Right lobe of liver (tissue), 6 donors: ENCODE results near the gene FDXACB1. TPM values are rescaled to one million over a fixed set of nuclear protein-coding genes. Genes with fewer than 3 reads are reported as not detected.

Experiments
- ATAC-seq, 4 donors: fragments of 200-7000 bp; cut with Tn5 transposase; one replicate each; pipeline ENCODE4 v1.9.1; 2020; ENCODE audit warnings: mild to moderate bottlenecking in 4 of 4, moderate library complexity in 4 of 4
- DNase-seq, 3 donors: peaks; one replicate each; pipeline ENCODE4 v3.0.0-alpha.2; 2020
- H3K27ac ChIP-seq, 3 donors: fragments of 200-600 bp; one replicate each; pipeline ENCODE4 v1.8.0; 2022
- H3K27me3 ChIP-seq, 2 donors: fragments of 200-600 bp; one replicate each; pipeline ENCODE4 v1.8.0; 2022
- H3K36me3 ChIP-seq, 4 donors: fragments of 200-600 bp; sonication (generic) in 1 of 4; one replicate each; pipeline versions ENCODE4 v1.5.1 to v1.8.0; 2017 to 2022; ENCODE audit warnings: control low read depth in 1 of 4
- H3K4me1 ChIP-seq, 4 donors: fragments of 200-600 bp; sonication (generic) in 1 of 4; one replicate each; pipeline versions ENCODE4 v1.5.1 to v1.8.0; 2017 to 2022; ENCODE audit warnings: control low read depth in 1 of 4
- H3K4me3 ChIP-seq, 3 donors: fragments of 200-600 bp; one replicate each; pipeline ENCODE4 v1.8.0; 2022
- H3K9me3 ChIP-seq, 4 donors: fragments of 200-600 bp; sonication (generic) in 1 of 4; one replicate each; pipeline versions ENCODE4 v1.5.1 to v1.8.0; 2017 to 2022; ENCODE audit warnings: control low read depth in 1 of 4
- POLR2A ChIP-seq: fragments of 450-650 bp; IDR thresholded peaks from one replicate; pipeline ENCODE4 v1.6.1; 2017; ENCODE audit warnings: antibody characterized with exemption, mild to moderate bottlenecking
- WGBS: methylation state at CpG from one replicate; pipeline ENCODE4 v1.1.6; 2018; ENCODE audit warnings: low coverage, low lambda C conversion rate; ENCODE audit not compliant: insufficient coverage; ENCODE audit errors: missing lambda C conversion rate; 5-methylcytosine and 5-hydroxymethylcytosine counted together
- intact Hi-C, 2 donors: fragments of 100-400 bp; cut with DNase I; formaldehyde crosslinking; loops; one replicate each; pipeline versions ENCODE4 v1.11.2 to v1.14.1; 2022
- long read RNA-seq: library from polyadenylated mRNA; unstranded; transcript quantifications from one replicate; pipeline ENCODE4 v2.0.0, GENCODE V29; 2019
- total RNA-seq, 6 experiments: library from RNA; depleted of rRNA in 2 of 6; stranded (reverse); fragments of >200 nt in 2 of 6; fragmentation: NEBNext Ultra II Directional in 3 of 6; extraction: Animal tissue kit (Norgen Biotek cat#: 25700) in 3 of 6; gene quantifications; one replicate each; pipeline versions ENCODE4 v1.1.0 to v1.2.4, GENCODE V29; 2016 to 2023
- TF ChIP-seq, protein P1 (sequence below), 4 donors: fragments of 200-600 bp in 3 of 4; fragments of 450-650 bp in 1 of 4; IDR thresholded peaks; one replicate each; pipeline versions ENCODE4 v1.5.1 to v1.8.0; 2016 to 2022; ENCODE audit warnings: antibody characterized with exemption in 4 of 4, mild to moderate bottlenecking in 2 of 4
- donor health status: DM: no; HTN: yes; CAD: no.
- donor health status: DM: no; HTN: no; CAD: no.
- donor health status: DM: no; HTN: no; CAD: no.
- donor health status: DM: no; HTN: yes; CAD: no.
- donor health status: DM: no; HTN: yes; CAD: no.

The FDXACB1 gene
- 1 to 10 TPM in 4 of 6 experiments, under 1 TPM in 2; 0.90 to 1.3 (median 1.1) TPM for total RNA-seq
- long read RNA-seq, partial matches to known transcripts = 0 of 1 reads
- long read RNA-seq, other reads (novel, unspliced or antisense) = 0 of 1 reads

DNA sequence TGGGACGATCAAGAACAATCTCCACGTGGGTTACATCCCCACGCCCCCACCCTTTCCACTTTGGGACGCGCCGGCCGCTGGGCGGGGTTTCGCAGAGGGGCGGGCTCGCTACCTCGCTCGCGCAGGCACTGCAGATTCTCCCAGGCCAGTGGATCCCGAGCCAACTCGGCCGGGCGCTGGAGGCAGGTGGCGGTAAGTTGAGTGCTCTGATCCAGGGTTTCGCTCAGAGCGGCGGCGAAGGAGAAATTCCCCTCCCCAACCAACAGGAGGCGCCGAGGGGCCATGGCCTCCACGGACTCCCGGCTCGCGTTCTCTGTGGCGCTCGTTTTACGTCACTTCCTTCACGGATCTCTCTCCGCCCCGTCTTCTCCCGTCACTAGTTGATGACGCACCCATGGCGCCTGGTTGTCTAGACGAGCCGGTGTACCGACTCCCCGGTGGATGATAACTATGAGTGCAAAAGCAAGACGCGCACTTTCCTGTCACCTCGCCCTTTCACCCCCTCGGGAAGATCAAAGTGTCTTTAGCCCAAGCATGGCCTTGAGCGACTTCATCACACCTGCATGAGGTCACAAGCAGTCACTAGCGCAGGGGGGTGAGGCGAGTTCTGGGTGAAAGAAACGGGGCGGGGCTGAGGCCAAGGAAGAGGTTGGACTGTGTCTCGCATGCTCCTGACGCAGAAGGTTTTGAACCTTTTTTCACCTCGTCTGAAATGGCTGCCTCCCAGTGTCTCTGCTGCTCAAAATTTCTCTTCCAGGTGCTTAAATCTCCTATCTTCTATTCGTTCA, at the start of gene FDXACB1, which contains the start of gene CFAP68:
Gene FDXACB1 (minus strand): TSS at position 317 of the 788 bp plus-strand sequence. CDS start 33 bp downstream, at position 284.
Gene CFAP68 (plus strand): TSS at position 693 of the 788 bp plus-strand sequence. CDS start 20 bp downstream, at position 713.
- no peak for TF ChIP-seq POLR2A
- TF ChIP-seq, protein P1, sequence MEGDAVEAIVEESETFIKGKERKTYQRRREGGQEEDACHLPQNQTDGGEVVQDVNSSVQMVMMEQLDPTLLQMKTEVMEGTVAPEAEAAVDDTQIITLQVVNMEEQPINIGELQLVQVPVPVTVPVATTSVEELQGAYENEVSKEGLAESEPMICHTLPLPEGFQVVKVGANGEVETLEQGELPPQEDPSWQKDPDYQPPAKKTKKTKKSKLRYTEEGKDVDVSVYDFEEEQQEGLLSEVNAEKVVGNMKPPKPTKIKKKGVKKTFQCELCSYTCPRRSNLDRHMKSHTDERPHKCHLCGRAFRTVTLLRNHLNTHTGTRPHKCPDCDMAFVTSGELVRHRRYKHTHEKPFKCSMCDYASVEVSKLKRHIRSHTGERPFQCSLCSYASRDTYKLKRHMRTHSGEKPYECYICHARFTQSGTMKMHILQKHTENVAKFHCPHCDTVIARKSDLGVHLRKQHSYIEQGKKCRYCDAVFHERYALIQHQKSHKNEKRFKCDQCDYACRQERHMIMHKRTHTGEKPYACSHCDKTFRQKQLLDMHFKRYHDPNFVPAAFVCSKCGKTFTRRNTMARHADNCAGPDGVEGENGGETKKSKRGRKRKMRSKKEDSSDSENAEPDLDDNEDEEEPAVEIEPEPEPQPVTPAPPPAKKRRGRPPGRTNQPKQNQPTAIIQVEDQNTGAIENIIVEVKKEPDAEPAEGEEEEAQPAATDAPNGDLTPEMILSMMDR (IDR thresholded peaks at IDR 0.05) = peak; percentile 94 to 98 (median 96)
- ATAC-seq = peak; percentile 95 to 97 (median 96)

DNA sequence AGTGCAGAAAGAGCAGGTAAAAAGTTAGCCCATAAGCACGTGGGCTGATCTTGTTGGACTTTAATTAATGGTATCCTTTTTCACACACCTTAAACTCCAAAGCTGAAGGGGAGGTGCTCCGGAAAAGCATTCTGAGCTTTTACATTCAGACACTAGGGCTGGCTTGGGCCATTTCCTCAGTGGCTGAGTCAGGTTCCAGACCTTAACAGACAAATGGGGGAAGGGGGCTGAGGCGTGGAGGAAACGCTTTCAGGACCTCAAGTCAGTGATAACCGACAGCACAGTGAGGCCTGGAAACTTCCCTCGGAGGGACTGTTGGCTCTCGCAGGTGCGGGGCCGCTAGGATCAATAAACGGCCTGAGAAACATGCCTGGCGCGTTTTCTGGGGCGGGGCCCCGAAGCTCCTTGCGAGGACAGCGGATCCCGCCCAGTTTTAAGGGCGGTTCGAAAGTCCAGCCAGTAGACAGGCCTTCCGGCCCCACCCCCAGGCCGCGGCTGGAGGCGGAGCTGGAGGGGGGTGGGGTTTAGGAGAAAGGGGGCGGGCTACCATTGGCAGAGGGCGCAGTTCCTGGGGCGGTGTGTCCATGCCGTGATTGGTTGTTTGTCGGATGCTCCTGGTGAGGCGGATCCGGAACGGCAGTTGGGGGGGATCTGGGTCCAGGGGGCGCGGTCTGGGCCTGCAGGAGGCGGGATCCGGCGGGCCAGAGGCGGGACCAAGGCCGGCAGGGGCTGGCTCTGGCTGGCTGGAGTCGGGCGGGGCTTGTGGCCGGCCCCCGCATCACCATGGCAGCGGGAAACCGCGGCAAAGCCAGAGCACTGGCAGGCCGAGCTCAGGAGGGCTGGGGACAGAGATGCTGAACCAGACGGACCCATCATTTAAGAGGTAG, 47.8 kb upstream of the FDXACB1 start:
- Histone ChIP-seq H3K27ac (peak overlapping the region; percentile 70 to 84 (median 77)), H3K27me3 (no peaks in the 10 kb centered on the region), H3K9me3 (no peaks in the 10 kb centered on the region), H3K36me3 (no peaks in the 10 kb centered on the region), H3K4me1 (peaks cover 0 to 61% (median 9%) of the 10 kb centered on the region in 4 donors), H3K4me3 (peak overlapping the region; percentile 2 to 29 (median 14))
- TF ChIP-seq, protein P1 (IDR thresholded peaks at IDR 0.05) = no peak
- peak; percentile 29 for TF ChIP-seq POLR2A
- 0% methylated on average over 16 of the region's 47 CpGs for WGBS
- intact Hi-C loops = no loop called here
- DNase-seq (peak; percentile 98), ATAC-seq (peak; percentile 89 to 97 (median 91))

More for the DNA sequence above, at the start of gene FDXACB1, which contains the start of gene CFAP68:
- Histone ChIP-seq H3K9me3 (no peaks in the 10 kb centered on the region), H3K27ac (peak within 1 kb of the TSS; percentile 83 to 92 (median 91)), H3K27me3 (no peaks in the 10 kb centered on the region), H3K4me3 (peak within 1 kb of the TSS; percentile 50 to 63 (median 62)), H3K36me3 (no peaks in the 10 kb centered on the region), H3K4me1 (peaks cover 0 to 6% (median 0%) of the 10 kb centered on the region in 4 donors)
- under 1% methylated on average over 26 of the region's 55 CpGs for WGBS
- DNase-seq = peak; percentile 96 to 98 (median 98)
- intact Hi-C loops = no loop called here

DNA sequence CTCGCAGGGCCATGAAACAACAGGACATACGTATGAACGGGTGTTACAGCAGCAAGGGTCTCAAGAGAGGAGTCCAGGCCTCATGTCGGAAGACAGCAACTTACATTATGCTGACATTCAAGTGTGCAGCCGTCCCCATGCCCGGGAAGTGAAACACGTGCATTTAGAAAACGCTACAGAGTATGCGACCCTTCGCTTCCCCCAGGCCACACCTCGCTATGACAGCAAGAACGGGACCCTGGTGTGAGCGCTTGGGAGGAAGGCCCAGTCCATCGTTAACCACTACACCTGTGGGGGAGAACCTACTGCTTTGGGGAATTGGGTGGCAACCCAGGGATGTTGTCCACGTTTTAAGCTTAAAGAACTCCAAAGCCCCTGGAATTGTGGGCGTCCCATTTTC, 47.0 kb upstream of the FDXACB1 start:
- WGBS = 90% methylated on average over 2 of the region's 16 CpGs
- Histone ChIP-seq H3K4me3 (no peak overlapping the region), H3K9me3 (no peaks in the 10 kb centered on the region), H3K4me1 (peaks cover 0 to 60% (median 9%) of the 10 kb centered on the region in 4 donors), H3K27me3 (no peaks in the 10 kb centered on the region), H3K36me3 (no peaks in the 10 kb centered on the region), H3K27ac (peak overlapping the region in 2 of 3 donors; percentile 70 to 84)
- ATAC-seq = no peak
- intact Hi-C loops = no loop called here
- no peak for DNase-seq
- TF ChIP-seq, protein P1 (IDR thresholded peaks at IDR 0.05) = no peak
- no peak for TF ChIP-seq POLR2A

DNA sequence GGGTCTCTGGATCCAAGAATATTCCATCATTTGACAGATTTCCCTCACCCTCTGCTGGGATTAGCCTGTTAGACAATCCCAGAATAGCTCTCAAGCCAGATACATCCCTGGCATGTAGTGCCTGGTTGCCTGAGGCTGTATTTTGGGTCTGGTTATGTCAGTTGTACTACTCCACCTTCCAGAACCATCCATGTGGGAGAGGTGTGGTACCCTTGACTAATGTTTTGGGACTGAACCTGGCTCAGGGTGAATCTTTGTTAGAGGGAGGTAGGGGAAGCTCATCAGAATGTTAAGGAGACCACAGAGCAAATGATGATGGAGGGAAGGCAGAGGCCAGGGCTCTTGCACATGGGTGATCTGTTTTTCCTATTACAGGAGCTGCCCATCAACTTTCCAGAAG, 45.0 kb upstream of the FDXACB1 start:
- H3K36me3 ChIP-seq = no peaks in the 10 kb centered on the region
- DNase-seq (no peak), ATAC-seq (no peak)
- peak overlapping the region in 2 of 3 donors; percentile 35 to 84 for H3K27ac ChIP-seq
- H3K4me1 ChIP-seq = peaks cover 0 to 57% (median 9%) of the 10 kb centered on the region in 4 donors
- intact Hi-C loops = no loop called here
- TF ChIP-seq POLR2A = no peak
- TF ChIP-seq, protein P1 (IDR thresholded peaks at IDR 0.05) = no peak
- H3K9me3 ChIP-seq = no peaks in the 10 kb centered on the region
- H3K27me3 ChIP-seq = no peaks in the 10 kb centered on the region
- H3K4me3 ChIP-seq = no peak overlapping the region
